ENCODE results near the gene PTOV1. TPM values are rescaled to one million over a fixed set of nuclear protein-coding genes. Genes with fewer than 3 reads are reported as not detected.

Gene PTOV1
- total and polyA plus RNA-seq, 2 donors (not counting 1 experiment from before 2014, with no cell fraction given): 144 to 230 TPM

DNA sequence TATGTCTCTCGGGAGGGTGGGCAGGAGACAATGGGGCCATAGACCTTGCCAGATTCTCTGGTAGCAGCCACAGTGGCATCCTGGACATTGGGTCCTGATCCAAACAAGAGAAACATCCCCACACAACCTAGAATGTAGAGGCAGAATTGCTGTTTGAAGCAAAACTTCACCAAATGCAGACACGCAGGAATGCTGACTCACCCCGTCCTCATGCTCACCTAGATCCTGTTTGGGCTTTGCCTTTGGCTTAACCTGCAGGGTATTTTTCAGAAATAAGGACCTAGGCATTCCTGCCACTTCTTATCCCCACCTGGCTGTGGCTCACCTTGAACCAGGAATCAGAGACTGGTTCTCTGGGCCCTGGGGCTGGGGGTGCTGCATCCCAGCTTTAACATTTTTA, 33.8 kb downstream of the PTOV1 start:
- no peaks in the 10 kb centered on the region for H3K9me3 Mint-ChIP-seq (ENCODE audit: insufficient read depth)
- Histone ChIP-seq H3K4me1 (ENCODE audit: control insufficient read depth in 2 of 2, insufficient read depth in 2 of 2, low read length in 2 of 2) (peaks cover 2 to 4% of the 10 kb centered on the region in 2 donors), H3K36me3 (replicated peaks in 1 of 2; ENCODE audit: control extremely low read depth in 1 of 2, control insufficient read depth in 1 of 2, extremely low read depth in 1 of 2, insufficient read depth in 2 of 2, low read length in 1 of 2) (peaks cover 0 to 51% of the 10 kb centered on the region in 2 experiments), H4K20me1 (ENCODE audit: control insufficient read depth, insufficient read depth, low read length, poor library complexity, severe bottlenecking) (peaks cover 44% of the 10 kb centered on the region), H3K9me3 (ENCODE audit: control extremely low read depth in 1 of 3, control insufficient read depth in 2 of 3, insufficient read depth in 1 of 3, low read length in 2 of 3) (peaks cover 0 to 5% (median 0%) of the 10 kb centered on the region in 3 donors), H3K27me3 (replicated peaks in 1 of 4; ENCODE audit: control extremely low read depth in 1 of 4, control insufficient read depth in 3 of 4, insufficient read depth in 4 of 4, low read length in 3 of 4) (no peaks in the 10 kb centered on the region), H3K27ac (ENCODE audit: low read length in 2 of 2) (no peak overlapping the region), H3K9ac (ENCODE audit: low read length) (no peak overlapping the region), H3K4me2 (replicated peaks; ENCODE audit: low read depth, low read length, poor library complexity, severe bottlenecking) (no peak overlapping the region), H2AFZ (ENCODE audit: insufficient read depth, low read depth, low read length, poor library complexity, severe bottlenecking) (no peak overlapping the region), H3K4me3 (ENCODE audit: control extremely low read depth in 1 of 5, extremely low read depth in 1 of 5, insufficient read depth in 1 of 5, low read depth in 2 of 5, low read length in 4 of 5) (no peak overlapping the region), H3K79me2 (ENCODE audit: control insufficient read depth, insufficient read depth, low read length) (no peaks in the 10 kb centered on the region)
- no peak for DNase-seq
- ChIA-PET CTCF (interaction anchor here (0.7 kb wide), 1 partner anchor 221 kb away, joined by 3 read pairs; no protein-coding TSS in a partner anchor), POLR2A (no interaction called here)
- TF ChIP-seq, protein P1, sequence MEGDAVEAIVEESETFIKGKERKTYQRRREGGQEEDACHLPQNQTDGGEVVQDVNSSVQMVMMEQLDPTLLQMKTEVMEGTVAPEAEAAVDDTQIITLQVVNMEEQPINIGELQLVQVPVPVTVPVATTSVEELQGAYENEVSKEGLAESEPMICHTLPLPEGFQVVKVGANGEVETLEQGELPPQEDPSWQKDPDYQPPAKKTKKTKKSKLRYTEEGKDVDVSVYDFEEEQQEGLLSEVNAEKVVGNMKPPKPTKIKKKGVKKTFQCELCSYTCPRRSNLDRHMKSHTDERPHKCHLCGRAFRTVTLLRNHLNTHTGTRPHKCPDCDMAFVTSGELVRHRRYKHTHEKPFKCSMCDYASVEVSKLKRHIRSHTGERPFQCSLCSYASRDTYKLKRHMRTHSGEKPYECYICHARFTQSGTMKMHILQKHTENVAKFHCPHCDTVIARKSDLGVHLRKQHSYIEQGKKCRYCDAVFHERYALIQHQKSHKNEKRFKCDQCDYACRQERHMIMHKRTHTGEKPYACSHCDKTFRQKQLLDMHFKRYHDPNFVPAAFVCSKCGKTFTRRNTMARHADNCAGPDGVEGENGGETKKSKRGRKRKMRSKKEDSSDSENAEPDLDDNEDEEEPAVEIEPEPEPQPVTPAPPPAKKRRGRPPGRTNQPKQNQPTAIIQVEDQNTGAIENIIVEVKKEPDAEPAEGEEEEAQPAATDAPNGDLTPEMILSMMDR (IDR thresholded peaks at IDR 0.05): no peak
- no peak for TF ChIP-seq EZH2 (IDR thresholded peaks at IDR 0.05; ENCODE audit: borderline replicate concordance, insufficient read depth, low read depth, low read length, poor library complexity, severe bottlenecking)
- no peak overlapping the region for H3K4me3 Mint-ChIP-seq
- peaks cover 5% of the 10 kb centered on the region for H3K4me1 Mint-ChIP-seq
- intact Hi-C loops (cut with micrococcal nuclease): no loop called here
- H3K27ac Mint-ChIP-seq: no peak overlapping the region
- no peak for ATAC-seq (ENCODE audit: low read depth)
- WGBS (ENCODE audit: insufficient coverage): 97% methylated on average over 2 of the region's 3 CpGs
- no peaks in the 10 kb centered on the region for H3K27me3 Mint-ChIP-seq

DNA sequence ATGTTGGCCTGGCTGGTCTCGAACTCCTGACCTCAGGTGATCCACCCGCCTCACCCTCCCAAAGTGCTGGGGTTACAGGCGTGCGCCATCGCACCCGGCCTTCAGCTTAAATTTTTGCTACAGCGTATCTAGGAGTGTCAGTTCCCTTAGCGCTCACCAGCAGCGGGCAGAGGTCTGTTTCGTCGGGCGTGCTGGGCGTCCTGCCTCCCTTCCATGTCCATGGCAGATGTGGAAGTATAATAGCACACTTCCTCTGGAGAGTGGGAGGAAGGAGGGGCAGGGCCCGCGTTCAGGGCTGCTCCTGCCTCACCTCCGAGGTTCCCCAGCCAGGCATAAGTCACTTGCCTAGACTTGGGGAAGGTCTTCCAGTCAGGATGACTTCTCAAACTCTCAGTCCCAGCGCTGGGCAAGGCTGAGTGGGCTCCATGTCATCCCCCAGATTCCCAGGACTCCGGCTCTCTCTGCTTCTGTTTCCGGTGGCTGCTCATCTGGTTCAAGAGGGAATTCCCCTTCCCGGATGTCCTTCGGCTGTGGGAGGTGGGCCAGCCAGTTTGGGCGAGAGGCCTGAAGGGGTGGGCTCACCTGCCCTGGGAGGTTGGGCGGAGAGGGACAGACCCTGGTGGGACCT, 36.2 kb downstream of the PTOV1 start:
- DNase-seq: no peak
- H4K20me1 ChIP-seq (ENCODE audit: control insufficient read depth, insufficient read depth, low read length, poor library complexity, severe bottlenecking): peaks cover 23% of the 10 kb centered on the region
- no peak overlapping the region for H3K4me2 ChIP-seq (replicated peaks; ENCODE audit: low read depth, low read length, poor library complexity, severe bottlenecking)
- Mint-ChIP-seq H3K27ac (no peak overlapping the region), H3K4me1 (peaks cover 18% of the 10 kb centered on the region), H3K9me3 (ENCODE audit: insufficient read depth) (no peaks in the 10 kb centered on the region), H3K4me3 (no peak overlapping the region), H3K27me3 (no peaks in the 10 kb centered on the region)
- H3K9me3 ChIP-seq (ENCODE audit: control extremely low read depth in 1 of 3, control insufficient read depth in 2 of 3, insufficient read depth in 1 of 3, low read length in 2 of 3): peaks cover 0 to 7% (median 0%) of the 10 kb centered on the region in 3 donors
- WGBS (ENCODE audit: insufficient coverage): 91% methylated on average over 16 of the region's 23 CpGs
- peaks cover 0 to 29% of the 10 kb centered on the region in 2 experiments for H3K36me3 ChIP-seq (replicated peaks in 1 of 2; ENCODE audit: control extremely low read depth in 1 of 2, control insufficient read depth in 1 of 2, extremely low read depth in 1 of 2, insufficient read depth in 2 of 2, low read length in 1 of 2)
- peaks cover 3 to 16% of the 10 kb centered on the region in 2 donors for H3K4me1 ChIP-seq (ENCODE audit: control insufficient read depth in 2 of 2, insufficient read depth in 2 of 2, low read length in 2 of 2)
- no peak overlapping the region for H2AFZ ChIP-seq (ENCODE audit: insufficient read depth, low read depth, low read length, poor library complexity, severe bottlenecking)
- TF ChIP-seq EZH2 (IDR thresholded peaks at IDR 0.05; ENCODE audit: borderline replicate concordance, insufficient read depth, low read depth, low read length, poor library complexity, severe bottlenecking): no peak
- TF ChIP-seq, protein P1 (IDR thresholded peaks at IDR 0.05): no peak
- H3K27ac ChIP-seq (ENCODE audit: low read length in 2 of 2): no peak overlapping the region
- H3K27me3 ChIP-seq (replicated peaks in 1 of 4; ENCODE audit: control extremely low read depth in 1 of 4, control insufficient read depth in 3 of 4, insufficient read depth in 4 of 4, low read length in 3 of 4): no peaks in the 10 kb centered on the region
- ChIA-PET CTCF (interaction anchor here (1.2 kb wide), 1 partner anchor 37 kb away, joined by 3 read pairs; the partner anchor contains the start of gene PTOV1), POLR2A (no interaction called here)
- ATAC-seq (ENCODE audit: low read depth): no peak
- H3K79me2 ChIP-seq (ENCODE audit: control insufficient read depth, insufficient read depth, low read length): no peaks in the 10 kb centered on the region
- intact Hi-C loops (cut with micrococcal nuclease): no loop called here
- H3K4me3 ChIP-seq (ENCODE audit: control extremely low read depth in 1 of 5, extremely low read depth in 1 of 5, insufficient read depth in 1 of 5, low read depth in 2 of 5, low read length in 4 of 5): no peak overlapping the region
- no peak overlapping the region for H3K9ac ChIP-seq (ENCODE audit: low read length)
